Body of pancreas (tissue), 4 donors: ENCODE data around the gene RMI2. TPM values are rescaled to one million over a fixed set of nuclear protein-coding genes. Genes with fewer than 3 reads are reported as not detected.
"Not testable (repeated sequence)": the region's sequence is repeated elsewhere in the genome, so short reads cannot be mapped to it uniquely, and the experiment has no call there.

Source experiments
- ATAC-seq: fragments of 150-250 bp; one replicate; pipeline ENCODE4 v1.9.1; 2016
- DNase-seq, 4 donors: peaks; one replicate each; pipeline ENCODE4 v3.0.0-alpha.2; 2019
- H3K27ac ChIP-seq, 4 donors: fragments of 200-600 bp; sonication (generic); 1 replicate in 3 of 4; 2 replicates in 1 of 4; pipeline versions ENCODE4 v1.5.1 to v1.6.1; 2016 to 2019; ENCODE audit warnings: mild to moderate bottlenecking in 1 of 4, mixed read lengths in 1 of 4, moderate library complexity in 1 of 4
- H3K27me3 ChIP-seq, 2 donors: fragments of 200-600 bp; sonication (generic); one replicate each; pipeline ENCODE4 v1.6.0; 2016; ENCODE audit warnings: mild to moderate bottlenecking in 1 of 2
- H3K36me3 ChIP-seq, 2 donors: fragments of 200-600 bp; sonication (generic); replicated peaks in 1 of 2; 2 replicates each; pipeline ENCODE4 v1.5.1; 2016; ENCODE audit warnings: low read depth in 2 of 2; ENCODE audit not compliant: insufficient read depth in 1 of 2
- H3K4me1 ChIP-seq: fragments of 200-600 bp; sonication (generic); one replicate; pipeline ENCODE4 v1.6.0; 2016
- H3K4me3 ChIP-seq, 2 donors: fragments of 200-600 bp; sonication (generic); 1 replicate in 1 of 2; 2 replicates in 1 of 2; pipeline ENCODE4 v1.5.1; 2016 to 2019
- H3K9me3 ChIP-seq, 3 donors: fragments of 200-600 bp; sonication (generic); 1 replicate in 2 of 3; 2 replicates in 1 of 3; pipeline ENCODE4 v1.5.1; 2016
- CTCF ChIP-seq, 7 experiments: fragments of 450-650 bp in 4 of 7; fragments of 200-600 bp in 3 of 7; sonication (generic) in 3 of 7; IDR thresholded peaks; one replicate each; pipeline ENCODE4 v1.5.1; 2016 to 2019; ENCODE audit warnings: antibody characterized with exemption in 7 of 7
- POLR2A ChIP-seq, 3 donors: fragments of 450-650 bp; IDR thresholded peaks; one replicate each; pipeline ENCODE4 v1.6.1; 2016; ENCODE audit warnings: antibody characterized with exemption in 3 of 3, mild to moderate bottlenecking in 2 of 3
- WGBS, 2 donors: methylation state at CpG; one replicate each; pipeline ENCODE4 v1.1.5; 2017; 5-methylcytosine and 5-hydroxymethylcytosine counted together
- intact Hi-C: fragments of 100-400 bp; cut with DNase I; formaldehyde crosslinking; loops from one replicate; pipeline ENCODE4 v1.15.1; 2023
- total RNA-seq, 2 donors: library from RNA; depleted of rRNA; stranded (reverse); fragments of >200 nt; gene quantifications; one replicate each; pipeline ENCODE4 v1.1.0, GENCODE V29; 2016

The RMI2 gene
- total RNA-seq, 2 donors from 2014 or later: 1.3 to 3.0 TPM

- no peaks in the 10 kb centered on the region for H3K9me3 ChIP-seq
- WGBS, 2 donors: 10 to 13% methylated on average over 12 to 19 of the region's 19 CpGs
- TF ChIP-seq CTCF (IDR thresholded peaks at IDR 0.05) (peak in 3 of 7 experiments; percentile 33 to 44 (median 40)), POLR2A (IDR thresholded peaks at IDR 0.05) (peak in 2 of 3 donors; percentile 22 to 40)
- H3K4me3 ChIP-seq: no peak overlapping the region
- intact Hi-C loops: no loop called here
- H3K27me3 ChIP-seq: no peaks in the 10 kb centered on the region
- DNase-seq (peak; percentile 71 to 90 (median 88)), ATAC-seq (peak; percentile 88)
- no peaks in the 10 kb centered on the region for H3K36me3 ChIP-seq
- H3K4me1 ChIP-seq: peaks cover 22% of the 10 kb centered on the region
- H3K27ac ChIP-seq: peak overlapping the region; percentile 45 to 78 (median 68)
Observed at GRCh38 chr16:11297492-11298142, 47.6 kb upstream of the RMI2 start.

- Histone ChIP-seq H3K27ac (peak overlapping the region; percentile 45 to 78 (median 68)), H3K9me3 (no peaks in the 10 kb centered on the region), H3K27me3 (no peaks in the 10 kb centered on the region), H3K4me3 (no peak overlapping the region), H3K4me1 (peaks cover 22% of the 10 kb centered on the region), H3K36me3 (no peaks in the 10 kb centered on the region)
- 84 to 91% methylated on average over 5 of the region's 5 CpGs for WGBS, 2 donors
- ATAC-seq: no peak
- DNase-seq: no peak
- intact Hi-C loops: no loop called here
- TF ChIP-seq POLR2A (IDR thresholded peaks at IDR 0.05) (no peak), CTCF (IDR thresholded peaks at IDR 0.05) (no peak)
Observed at GRCh38 chr16:11298143-11298900, 46.9 kb upstream of the RMI2 start.

GRCh38 chr16:11298950-11299547 is 46.2 kb upstream of the RMI2 start:
- H3K4me3 ChIP-seq, ATAC-seq, DNase-seq, H3K9me3 ChIP-seq, H3K27me3 ChIP-seq, H3K27ac ChIP-seq, H3K36me3 ChIP-seq, intact Hi-C loops: not testable (repeated sequence)
- 85 to 91% methylated on average over 13 of the region's 13 CpGs for WGBS, 2 donors
- H3K4me1 ChIP-seq: peaks cover 22% of the 10 kb centered on the region

GRCh38 chr16:11299865-11300559 is 45.2 kb upstream of the RMI2 start:
- Histone ChIP-seq H3K4me1 (peaks cover 22% of the 10 kb centered on the region), H3K27me3 (no peaks in the 10 kb centered on the region), H3K36me3 (no peaks in the 10 kb centered on the region), H3K4me3 (no peak overlapping the region), H3K27ac (no peak overlapping the region), H3K9me3 (no peaks in the 10 kb centered on the region)
- no peak for DNase-seq
- no peak for ATAC-seq
- intact Hi-C loops: no loop called here
- 81 to 89% methylated on average over 6 of the region's 6 CpGs for WGBS, 2 donors
- no peak for TF ChIP-seq POLR2A (IDR thresholded peaks at IDR 0.05)
- TF ChIP-seq CTCF (IDR thresholded peaks at IDR 0.05): no peak

GRCh38 chr16:11300560-11300892 is 44.7 kb upstream of the RMI2 start:
- ATAC-seq: no peak
- Histone ChIP-seq H3K4me1 (peaks cover 22% of the 10 kb centered on the region), H3K9me3 (no peaks in the 10 kb centered on the region), H3K27ac (no peak overlapping the region), H3K36me3 (no peaks in the 10 kb centered on the region), H3K4me3 (no peak overlapping the region), H3K27me3 (no peaks in the 10 kb centered on the region)
- TF ChIP-seq POLR2A (IDR thresholded peaks at IDR 0.05): no peak
- no peak for TF ChIP-seq CTCF (IDR thresholded peaks at IDR 0.05)
- intact Hi-C loops: no loop called here
- DNase-seq: no peak
- 91 to 93% methylated on average over 7 of the region's 7 CpGs for WGBS, 2 donors
